Limb (tissue), 2 donors: Measurements from ENCODE around the gene ARPP19.
"Not testable (repeated sequence)": the region's sequence is repeated elsewhere in the genome, so short reads cannot be mapped to it uniquely, and the experiment has no call there.

Experiments used
- DNase-seq, 2 donors: peaks; one replicate each; pipeline ENCODE4 v3.0.0-alpha.2; 2016; ENCODE audit errors: extremely low spot score in 2 of 2

ARPP19 gene

GRCh38 chr15:52514482-52514881, 54.3 kb downstream of the ARPP19 start:
- no peak for DNase-seq

- not testable (repeated sequence) for DNase-seq
Observed at GRCh38 chr15:52512869-52513268, 56.0 kb downstream of the ARPP19 start.

GRCh38 chr15:52511084-52511483, 57.7 kb downstream of the ARPP19 start:
- DNase-seq, result no peak

GRCh38 chr15:52509500-52510245, 59.2 kb downstream of the ARPP19 start:
- no peak for DNase-seq

GRCh38 chr15:52506549-52506948, 62.3 kb downstream of the ARPP19 start:
- DNase-seq, result no peak

GRCh38 chr15:52505151-52505550, 63.7 kb downstream of the ARPP19 start:
- DNase-seq, result no peak

- DNase-seq, result no peak
Observed at GRCh38 chr15:52503788-52504496, 64.9 kb downstream of the ARPP19 start.

- DNase-seq, result no peak
Observed at GRCh38 chr15:52502608-52503007, 66.2 kb downstream of the ARPP19 start.

GRCh38 chr15:52499506-52499905, 69.3 kb downstream of the ARPP19 start:
- DNase-seq, result no peak

- DNase-seq, result no peak
Observed at GRCh38 chr15:52498706-52499105, 70.1 kb downstream of the ARPP19 start.
